Measurements from ENCODE around the gene GBGT1. TPM values are rescaled to one million over a fixed set of nuclear protein-coding genes. Genes with fewer than 3 reads are reported as not detected.

The GBGT1 gene
- total and polyA plus RNA-seq, 8 donors, result 1.2 to 37.9 (median 22.6) TPM

DNA sequence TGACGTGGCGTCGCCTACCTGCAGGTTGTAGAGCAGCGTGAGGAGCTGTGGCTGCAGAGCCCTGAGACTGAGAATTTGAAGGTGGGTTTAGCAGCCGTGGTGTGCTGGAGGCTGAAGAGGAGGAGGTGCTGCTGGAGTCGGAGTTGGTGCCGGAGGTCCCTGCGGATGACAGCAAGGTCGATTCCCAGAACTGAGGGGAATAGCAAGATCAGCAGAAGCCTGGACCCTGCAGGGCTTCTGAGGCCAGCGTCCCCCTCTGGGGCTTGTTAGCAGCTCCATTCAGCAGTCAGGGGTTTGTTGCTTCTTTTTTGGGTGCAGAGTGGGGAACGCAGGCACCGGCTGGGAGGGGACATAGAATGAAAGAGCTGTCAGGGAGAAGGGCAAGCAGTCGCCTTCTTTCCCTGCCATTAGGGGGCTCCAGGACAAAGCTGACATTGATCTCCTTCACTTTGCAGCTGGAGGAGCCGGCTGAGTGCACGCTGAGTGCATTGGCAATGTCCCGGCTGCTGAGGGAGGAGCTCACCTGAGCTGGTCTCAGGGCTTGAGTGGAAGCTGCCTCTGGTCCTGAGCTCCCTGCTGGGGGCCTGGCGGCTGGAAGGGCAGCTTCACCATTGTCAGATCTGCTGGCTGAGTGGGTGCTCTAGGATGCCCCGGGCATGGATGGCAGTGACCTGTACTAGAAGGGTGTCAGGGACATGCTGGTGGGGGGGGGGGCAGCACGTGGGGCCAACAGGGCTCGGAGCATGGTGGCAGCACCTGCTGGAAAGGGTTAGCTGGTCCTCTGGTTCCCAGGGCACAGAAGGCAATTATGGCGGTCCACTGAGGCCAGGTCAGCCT lies 24.5 kb upstream of the GBGT1 start:
- Histone ChIP-seq H3K36me3 (no peaks in the 10 kb centered on the region), H3K4me1 (peaks cover 0 to 11% (median 6%) of the 10 kb centered on the region in 4 donors), H3K27me3 (peaks cover 0 to 67% (median 16%) of the 10 kb centered on the region in 3 donors), H3K27ac (no peak overlapping the region), H3K4me3 (no peak overlapping the region), H3K9me3 (no peaks in the 10 kb centered on the region)
- peak in 1 of 2 donors; percentile 71 for DNase-seq
- intact Hi-C loops (cut with DNase I; ENCODE audit: low total_unique reads), result loop anchor here (5.0 to 10.0 kb wide), 2 partner anchors 139 to 297 kb away; no protein-coding TSS in a partner anchor
- 48 to 57% (median 51%) methylated on average over 20 to 21 of the region's 21 CpGs for WGBS, 5 donors
- TF ChIP-seq EP300 (IDR thresholded peaks at IDR 0.05) (no peak), POLR2A (IDR thresholded peaks at IDR 0.05) (no peak), CTCF (IDR thresholded peaks at IDR 0.05) (no peak), POLR2AphosphoS5 (IDR thresholded peaks at IDR 0.05) (no peak)

GRCh38 chr9:133187561-133188005 lies 23.9 kb upstream of the GBGT1 start:
- WGBS, 5 donors, result 74 to 92% (median 83%) methylated on average over 9 to 10 of the region's 10 CpGs
- intact Hi-C loops (cut with DNase I; ENCODE audit: low total_unique reads), result loop anchor here (5.0 to 10.0 kb wide), 2 partner anchors 140 to 297 kb away; no protein-coding TSS in a partner anchor

DNA sequence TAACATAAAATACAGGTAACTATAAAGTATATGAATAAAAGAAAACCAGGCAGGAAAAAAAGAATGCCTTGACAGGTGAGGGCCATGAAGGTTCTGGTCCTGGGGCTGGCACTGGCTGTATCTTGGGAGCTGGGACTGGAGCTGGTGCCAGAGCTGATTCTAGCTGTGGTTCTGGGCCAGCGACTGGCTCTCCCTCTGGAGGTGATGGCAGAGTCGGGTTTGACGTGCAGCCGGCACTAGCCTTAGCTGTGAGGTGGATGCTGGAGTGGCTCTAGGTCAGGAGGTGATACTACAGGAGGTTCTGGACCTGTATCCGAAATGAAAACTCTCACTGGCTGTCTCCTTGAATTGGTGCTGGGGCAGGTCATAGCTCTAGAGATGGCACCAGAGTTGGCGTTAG lies 23.0 kb upstream of the GBGT1 start:
- DNase-seq, result no peak
- Histone ChIP-seq H3K27ac (no peak overlapping the region), H3K4me1 (peaks cover 0 to 11% (median 6%) of the 10 kb centered on the region in 4 donors), H3K4me3 (no peak overlapping the region), H3K27me3 (peaks cover 0 to 67% (median 22%) of the 10 kb centered on the region in 3 donors), H3K36me3 (no peaks in the 10 kb centered on the region), H3K9me3 (no peaks in the 10 kb centered on the region)
- WGBS, 5 donors, result 87 to 95% (median 89%) methylated on average over 3 to 6 of the region's 6 CpGs
- TF ChIP-seq POLR2A (IDR thresholded peaks at IDR 0.05), result no peak
- no peak for TF ChIP-seq CTCF (IDR thresholded peaks at IDR 0.05)
- no peak for TF ChIP-seq POLR2AphosphoS5 (IDR thresholded peaks at IDR 0.05)
- TF ChIP-seq EP300 (IDR thresholded peaks at IDR 0.05), result no peak
- intact Hi-C loops (cut with DNase I; ENCODE audit: low total_unique reads), result loop anchor here (5.0 to 10.0 kb wide), 2 partner anchors 141 to 298 kb away; no protein-coding TSS in a partner anchor

More at GRCh38 chr9:133187561-133188005, 23.9 kb upstream of the GBGT1 start:
- no peak for DNase-seq
- Histone ChIP-seq H3K9me3 (no peaks in the 10 kb centered on the region), H3K4me3 (no peak overlapping the region), H3K27me3 (peaks cover 0 to 68% (median 16%) of the 10 kb centered on the region in 3 donors), H3K36me3 (no peaks in the 10 kb centered on the region), H3K27ac (no peak overlapping the region), H3K4me1 (peaks cover 0 to 11% (median 6%) of the 10 kb centered on the region in 4 donors)
- TF ChIP-seq POLR2A (IDR thresholded peaks at IDR 0.05) (no peak), POLR2AphosphoS5 (IDR thresholded peaks at IDR 0.05) (no peak), EP300 (IDR thresholded peaks at IDR 0.05) (no peak), CTCF (IDR thresholded peaks at IDR 0.05) (no peak)

DNA sequence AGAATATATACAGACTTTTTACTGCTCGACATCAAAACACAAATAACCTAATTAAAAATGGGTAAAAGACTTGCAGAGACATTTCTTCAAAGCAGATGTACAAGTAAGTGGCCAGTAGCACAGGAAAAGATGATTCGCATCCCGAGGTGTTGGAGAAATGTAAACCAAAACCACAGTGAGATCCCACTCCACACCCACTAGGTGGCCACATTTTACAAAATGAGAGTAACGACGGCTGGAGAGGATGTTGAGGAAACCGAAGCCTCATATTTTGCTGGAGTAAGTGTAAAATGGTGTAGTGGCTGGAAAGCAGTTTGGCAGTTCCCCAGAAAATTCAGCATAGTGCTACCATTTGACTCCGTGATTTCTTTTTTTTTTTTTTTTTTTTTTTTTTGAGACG lies 21.3 kb upstream of the GBGT1 start:
- peaks cover 0 to 11% (median 6%) of the 10 kb centered on the region in 4 donors for H3K4me1 ChIP-seq
- intact Hi-C loops (cut with DNase I; ENCODE audit: low total_unique reads), result loop anchor here (5.0 to 10.0 kb wide), 2 partner anchors 142 to 300 kb away; no protein-coding TSS in a partner anchor
- H3K4me3 ChIP-seq, result no peak overlapping the region
- peaks cover 0 to 62% (median 22%) of the 10 kb centered on the region in 3 donors for H3K27me3 ChIP-seq
- peak; percentile 46 to 88 for DNase-seq
- no peaks in the 10 kb centered on the region for H3K9me3 ChIP-seq
- TF ChIP-seq POLR2AphosphoS5 (IDR thresholded peaks at IDR 0.05) (peak in 1 of 3 donors; percentile 35), CTCF (IDR thresholded peaks at IDR 0.05) (peak in 5 of 7 experiments; percentile 30 to 49 (median 47)), POLR2A (IDR thresholded peaks at IDR 0.05) (no peak)
- WGBS, 5 donors, result 3 to 10% (median 5%) methylated on average over 7 of the region's 8 CpGs
- H3K27ac ChIP-seq, result no peak overlapping the region
- H3K36me3 ChIP-seq, result no peaks in the 10 kb centered on the region

Data from stomach (tissue), 9 donors.